ENCODE measurements around the gene NRCAM.

DNA sequence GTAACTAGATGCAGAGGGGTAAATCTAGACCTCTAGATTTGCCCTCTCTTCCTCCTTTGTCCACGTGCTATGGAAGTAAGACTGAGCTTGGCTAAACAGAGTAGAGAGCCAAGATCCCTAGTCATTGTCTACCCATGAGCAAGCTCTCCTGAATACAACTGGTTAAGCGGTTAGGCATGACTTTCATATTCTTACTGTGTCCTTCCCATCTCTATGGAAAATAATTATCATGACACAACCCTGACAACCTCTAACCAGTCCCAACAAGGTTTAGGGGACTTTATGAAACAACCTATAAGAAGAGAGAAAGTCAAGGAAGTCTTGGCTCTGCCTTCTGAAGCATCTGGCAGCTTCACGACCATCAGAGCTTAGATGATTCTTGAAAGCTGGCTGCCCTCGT, 318.2 kb downstream of the NRCAM start:
- no peak for TF ChIP-seq POLR2A (IDR thresholded peaks at IDR 0.05)
- TF ChIP-seq, protein P1, sequence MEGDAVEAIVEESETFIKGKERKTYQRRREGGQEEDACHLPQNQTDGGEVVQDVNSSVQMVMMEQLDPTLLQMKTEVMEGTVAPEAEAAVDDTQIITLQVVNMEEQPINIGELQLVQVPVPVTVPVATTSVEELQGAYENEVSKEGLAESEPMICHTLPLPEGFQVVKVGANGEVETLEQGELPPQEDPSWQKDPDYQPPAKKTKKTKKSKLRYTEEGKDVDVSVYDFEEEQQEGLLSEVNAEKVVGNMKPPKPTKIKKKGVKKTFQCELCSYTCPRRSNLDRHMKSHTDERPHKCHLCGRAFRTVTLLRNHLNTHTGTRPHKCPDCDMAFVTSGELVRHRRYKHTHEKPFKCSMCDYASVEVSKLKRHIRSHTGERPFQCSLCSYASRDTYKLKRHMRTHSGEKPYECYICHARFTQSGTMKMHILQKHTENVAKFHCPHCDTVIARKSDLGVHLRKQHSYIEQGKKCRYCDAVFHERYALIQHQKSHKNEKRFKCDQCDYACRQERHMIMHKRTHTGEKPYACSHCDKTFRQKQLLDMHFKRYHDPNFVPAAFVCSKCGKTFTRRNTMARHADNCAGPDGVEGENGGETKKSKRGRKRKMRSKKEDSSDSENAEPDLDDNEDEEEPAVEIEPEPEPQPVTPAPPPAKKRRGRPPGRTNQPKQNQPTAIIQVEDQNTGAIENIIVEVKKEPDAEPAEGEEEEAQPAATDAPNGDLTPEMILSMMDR (IDR thresholded peaks at IDR 0.05), result no peak
